Panc1 (cell line): ENCODE data around the gene GAPDH. TPM values are rescaled to one million over a fixed set of nuclear protein-coding genes. Genes with fewer than 3 reads are reported as not detected.

Experiments
- ATAC-seq: fragments of 200-7000 bp; cut with Tn5 transposase; 2 replicates; pipeline ENCODE4 v1.9.1; 2020; ENCODE audit warnings: mild to moderate bottlenecking, moderate library complexity
- BruUV-seq: library from RNA; stranded (reverse); fragments of 400-500 nt; replicated peaks from 2 replicates; lab custom pipeline; 2021; lab: Mats Ljungman, UMichigan
- CTCF ChIA-PET: fragments of 300-600 bp; sonication (Branson Sonifier 250); formaldehyde crosslinking; loops from one replicate; lab custom pipeline; 2022; ENCODE audit warnings: antibody characterized with exemption; lab: Charles Lee
- POLR2A ChIA-PET: fragments of 300-600 bp; sonication (Branson Sonifier 250); formaldehyde crosslinking; loops from one replicate; lab custom pipeline; 2022; ENCODE audit warnings: antibody characterized with exemption; lab: Charles Lee
- DNase-seq: peaks from one replicate; pipeline ENCODE4 v3.0.0-alpha.2; 2010; ENCODE audit warnings: low read depth, low spot score
- H3K27ac ChIP-seq: 2 replicates; pipeline ENCODE4 v1.5.1; 2011; ENCODE audit warnings: mild to moderate bottlenecking, low read length, inconsistent platforms
- H3K27me3 ChIP-seq: fragments of 200-500 bp; sonication (Bioruptor generic); 2 replicates; pipeline ENCODE4 v1.6.0; 2014; ENCODE audit warnings: low read length, inconsistent platforms; ENCODE audit not compliant: control insufficient read depth, insufficient read depth
- H3K36me3 ChIP-seq: fragments of 200-500 bp; sonication (Bioruptor generic); 2 replicates; pipeline ENCODE4 v1.5.1; 2014; ENCODE audit warnings: inconsistent platforms, mild to moderate bottlenecking, low read length, moderate library complexity; ENCODE audit not compliant: control insufficient read depth, insufficient read depth
- H3K4me1 ChIP-seq: 2 replicates; pipeline ENCODE4 v1.5.1; 2011; ENCODE audit warnings: inconsistent platforms, mild to moderate bottlenecking, low read length, moderate library complexity; ENCODE audit not compliant: control insufficient read depth, insufficient read depth
- H3K4me3 ChIP-seq, 2 experiments: 2 replicates each; pipeline ENCODE4 v1.5.1; 2011 to 2012; ENCODE audit warnings: low read depth in 2 of 2, low read length in 2 of 2, mild to moderate bottlenecking in 2 of 2, inconsistent platforms in 1 of 2, moderate library complexity in 1 of 2
- H3K9me3 ChIP-seq: fragments of 200-500 bp; sonication (Bioruptor generic); 2 replicates; pipeline ENCODE4 v1.5.1; 2014; ENCODE audit warnings: low read depth, mild to moderate bottlenecking, inconsistent platforms, low read length, moderate library complexity; ENCODE audit not compliant: control insufficient read depth, insufficient read depth
- CTCF ChIP-seq: fragments of 450-650 bp; IDR thresholded peaks from 2 replicates; pipeline ENCODE4 v1.5.1; 2017; ENCODE audit warnings: mild to moderate bottlenecking
- POLR2AphosphoS5 ChIP-seq: IDR thresholded peaks from 2 replicates; pipeline ENCODE4 v1.6.1; 2012; ENCODE audit warnings: mild to moderate bottlenecking, low read depth, low read length, moderate library complexity
- REST ChIP-seq, 2 experiments: IDR thresholded peaks; 2 replicates each; pipeline ENCODE4 v1.6.1; 2011 to 2012; ENCODE audit warnings: low read depth in 2 of 2, control low read depth in 1 of 2, low read length in 1 of 2, mild to moderate bottlenecking in 1 of 2, moderate library complexity in 1 of 2; ENCODE audit not compliant: insufficient read depth in 1 of 2
- SIN3A ChIP-seq: IDR thresholded peaks from 2 replicates; pipeline ENCODE4 v1.6.1; 2012; ENCODE audit warnings: low read depth, mild to moderate bottlenecking, low read length, moderate library complexity, borderline replicate concordance; ENCODE audit not compliant: insufficient read depth
- TCF7L2 ChIP-seq: IDR thresholded peaks from 2 replicates; pipeline ENCODE4 v1.6.1; 2011; ENCODE audit warnings: mild to moderate bottlenecking, low read depth, low read length, inconsistent platforms
- in situ Hi-C: cut with HindIII; loops from 2 replicates; pipeline ENCODE4 v1.10.0; 2016; ENCODE audit warnings: low sequenced_read_pairs, low pct_unique_long_range_greater_than_20kb
- intact Hi-C: fragments of 100-400 bp; cut with micrococcal nuclease; formaldehyde crosslinking; loops from one replicate; pipeline ENCODE4 v1.10.0; 2022; ENCODE audit not compliant: unreplicated experiment
- total RNA-seq: library from RNA; stranded (reverse); gene quantifications from one replicate; pipeline ENCODE4 v1.2.1, GENCODE V29; 2021; ENCODE audit not compliant: unreplicated experiment

Gene GAPDH
- total RNA-seq, 1 experiment from 2014 or later, result 2,912 TPM

- ChIA-PET POLR2A (interaction anchor here (0.6 to 1.1 kb wide), 3 partner anchors 22 to 89 kb away, joined by 3 read pairs; no protein-coding TSS in a partner anchor), CTCF (interaction anchor here (0.7 kb wide), 1 partner anchor 162 kb away, joined by 4 read pairs; no protein-coding TSS in a partner anchor)
- ATAC-seq (no peak), DNase-seq (no peak)
- intact Hi-C loops (no loop called here), in situ Hi-C loops (no loop called here)
- no TSS peak for BruUV-seq
- H3K27me3 ChIP-seq, result no peaks in the 10 kb centered on the region
- H3K4me3 ChIP-seq, result peak overlapping the region; percentile 77 to 86
- H3K4me1 ChIP-seq, result peaks cover 55% of the 10 kb centered on the region
- no peak for TF ChIP-seq SIN3A
- H3K27ac ChIP-seq, result peak overlapping the region; percentile 89
- H3K9me3 ChIP-seq, result no peaks in the 10 kb centered on the region
- peaks cover 11% of the 10 kb centered on the region for H3K36me3 ChIP-seq
Observed at GRCh38 chr12:6535960-6536847, 1.9 kb downstream of the GAPDH start.

GRCh38 chr12:6536894-6537579 is 2.7 kb downstream of the GAPDH start:
- peak overlapping the region; percentile 89; the same call in 1 of the 2 replicates for H3K27ac ChIP-seq
- POLR2A ChIA-PET, result interaction anchor here (0.5 to 1.1 kb wide), 3 partner anchors 28 to 336 kb away, joined by 3 read pairs; no protein-coding TSS in a partner anchor
- ATAC-seq (no peak), DNase-seq (no peak)
- TF ChIP-seq POLR2AphosphoS5 (no peak), SIN3A (no peak), CTCF (no peak), TCF7L2 (no peak), REST (IDR thresholded peaks at IDR 0.05; ENCODE audit: insufficient read depth in 1 of 2, low read depth in 2 of 2, low read length in 1 of 2) (no peak)
- CTCF ChIA-PET, result no interaction called here
- H3K36me3 ChIP-seq, result peaks cover 11% of the 10 kb centered on the region
- peaks cover 50% of the 10 kb centered on the region for H3K4me1 ChIP-seq
- BruUV-seq, result no TSS peak
- in situ Hi-C loops (no loop called here), intact Hi-C loops (no loop called here)
- no peaks in the 10 kb centered on the region for H3K9me3 ChIP-seq
- H3K27me3 ChIP-seq, result no peaks in the 10 kb centered on the region
- peak overlapping the region; percentile 77 to 86 for H3K4me3 ChIP-seq
